A673 (cell line): ENCODE data around the gene LRRC41. TPM values are rescaled to one million over a fixed set of nuclear protein-coding genes. Genes with fewer than 3 reads are reported as not detected.

Source experiments
- BruUV-seq: library from RNA; stranded (reverse); fragments of 400-500 nt; replicated peaks from 2 replicates; lab custom pipeline; 2021; lab: Mats Ljungman, UMichigan
- CTCF ChIA-PET: fragments of 300-600 bp; sonication (Branson Sonifier 250); formaldehyde crosslinking; loops from one replicate; lab custom pipeline; 2022; ENCODE audit warnings: antibody characterized with exemption; lab: Charles Lee
- POLR2A ChIA-PET: fragments of 300-600 bp; sonication (Branson Sonifier 250); formaldehyde crosslinking; loops from one replicate; lab custom pipeline; 2022; ENCODE audit warnings: antibody characterized with exemption; ENCODE audit not compliant: low non-redundant PET; lab: Charles Lee
- DNase-seq: peaks from one replicate; pipeline ENCODE4 v3.0.0-alpha.2; 2015; ENCODE audit warnings: low spot score
- H3K27ac ChIP-seq: fragments of 200-600 bp; sonication (generic); 2 replicates; pipeline ENCODE4 v1.5.1; 2016; ENCODE audit warnings: mixed run types, low read depth, mild to moderate bottlenecking, mixed read lengths, antibody characterized with exemption, low read length; ENCODE audit not compliant: poor library complexity, severe bottlenecking
- H3K27me3 ChIP-seq: fragments of 200-600 bp; sonication (generic); replicated peaks from 2 replicates; pipeline ENCODE4 v1.6.1; 2017; ENCODE audit warnings: mixed run types, low read depth, mild to moderate bottlenecking, mixed read lengths, antibody characterized with exemption, low read length; ENCODE audit not compliant: insufficient read depth, poor library complexity
- H3K36me3 ChIP-seq: fragments of 200-600 bp; sonication (generic); 2 replicates; pipeline ENCODE4 v1.6.1; 2016; ENCODE audit warnings: mixed run types, mild to moderate bottlenecking, mixed read lengths, antibody characterized with exemption, low read length; ENCODE audit not compliant: insufficient read depth, poor library complexity, severe bottlenecking
- H3K4me1 ChIP-seq: fragments of 200-600 bp; sonication (generic); 2 replicates; pipeline ENCODE4 v1.6.1; 2017; ENCODE audit warnings: mixed run types, mild to moderate bottlenecking, mixed read lengths, antibody characterized with exemption, low read length; ENCODE audit not compliant: insufficient read depth, poor library complexity, severe bottlenecking
- H3K4me3 ChIP-seq: fragments of 200-600 bp; sonication (generic); 2 replicates; pipeline ENCODE4 v1.5.1; 2016; ENCODE audit warnings: low read depth, mixed run types, mild to moderate bottlenecking, mixed read lengths, low read length; ENCODE audit not compliant: poor library complexity, severe bottlenecking
- H3K9me3 ChIP-seq: fragments of 200-600 bp; sonication (generic); 2 replicates; pipeline ENCODE4 v1.6.1; 2016; ENCODE audit warnings: mixed run types, low read depth, mild to moderate bottlenecking, mixed read lengths, antibody characterized with exemption, low read length; ENCODE audit not compliant: poor library complexity, severe bottlenecking
- CTCF ChIP-seq: fragments of 300-800, 200-600 bp; sonication (generic); conservative IDR thresholded peaks from 2 replicates; pipeline ENCODE4 v1.5.1; 2017; ENCODE audit warnings: low read depth, mild to moderate bottlenecking, antibody characterized with exemption, low read length, moderate library complexity, mixed read lengths
- EZH2 ChIP-seq: fragments of 200-600 bp; sonication (generic); IDR thresholded peaks from 2 replicates; pipeline ENCODE4 v1.6.1; 2017; ENCODE audit warnings: borderline replicate concordance, low read depth, mild to moderate bottlenecking, mixed read lengths, antibody characterized with exemption, low read length; ENCODE audit not compliant: poor library complexity, severe bottlenecking
- intact Hi-C: fragments of 100-400 bp; cut with micrococcal nuclease; formaldehyde crosslinking; loops from one replicate; pipeline ENCODE4 v1.10.0; 2022; ENCODE audit not compliant: unreplicated experiment
- total RNA-seq: library from RNA; stranded (reverse); gene quantifications from 2 replicates; pipeline ENCODE4 v1.2.3, GENCODE V29; 2021

Gene LRRC41
- total RNA-seq, 1 experiment from 2014 or later, result 79.1 TPM

GRCh38 chr1:46343351-46343695 lies 39.9 kb upstream of the LRRC41 start:
- DNase-seq, result no peak
- Histone ChIP-seq H3K27me3 (no peaks in the 10 kb centered on the region), H3K4me1 (peaks cover 6% of the 10 kb centered on the region), H3K4me3 (no peak overlapping the region), H3K36me3 (peaks cover 36% of the 10 kb centered on the region), H3K9me3 (no peaks in the 10 kb centered on the region), H3K27ac (no peak overlapping the region)
- TF ChIP-seq CTCF, result no peak
- no peak for TF ChIP-seq EZH2
- intact Hi-C loops, result loop anchor here (5.0 kb wide), 1 partner anchor 96 kb away; the partner anchor contains the start of gene RAD54L
- BruUV-seq, result no TSS peak
- ChIA-PET CTCF (no interaction called here), POLR2A (no interaction called here)

- H3K27ac ChIP-seq, result no peak overlapping the region
- intact Hi-C loops, result loop anchor here (5.0 kb wide), 1 partner anchor 96 kb away; the partner anchor contains the start of gene RAD54L
- no peaks in the 10 kb centered on the region for H3K9me3 ChIP-seq
- ChIA-PET CTCF (no interaction called here), POLR2A (no interaction called here)
- H3K36me3 ChIP-seq, result peaks cover 31% of the 10 kb centered on the region
- no TSS peak for BruUV-seq
- no peaks in the 10 kb centered on the region for H3K27me3 ChIP-seq
- no peak for TF ChIP-seq EZH2
- no peak for TF ChIP-seq CTCF
- no peak for DNase-seq
- H3K4me1 ChIP-seq, result peaks cover 6% of the 10 kb centered on the region
- no peak overlapping the region for H3K4me3 ChIP-seq
These were observed 39.4 kb upstream of the LRRC41 start for GRCh38 chr1:46342677-46343350.

- ChIA-PET CTCF (no interaction called here), POLR2A (no interaction called here)
- Histone ChIP-seq H3K9me3 (no peaks in the 10 kb centered on the region), H3K4me3 (peak overlapping the region; percentile 58), H3K4me1 (peaks cover 6% of the 10 kb centered on the region), H3K27me3 (no peaks in the 10 kb centered on the region), H3K36me3 (peaks cover 25% of the 10 kb centered on the region), H3K27ac (peak overlapping the region; percentile 92)
- TF ChIP-seq CTCF, result 0 out of 2 replicates have a peak, but pooled peaks have one; percentile 32
- TF ChIP-seq EZH2, result no peak
- intact Hi-C loops, result loop anchor here (5.0 kb wide), 1 partner anchor 95 kb away; the partner anchor contains the start of gene RAD54L
- BruUV-seq, result no TSS peak
- peak; percentile 46 for DNase-seq
These were observed 38.8 kb upstream of the LRRC41 start for GRCh38 chr1:46342084-46342656.
